Measurements from ENCODE around the gene TLCD5. TPM values are rescaled to one million over a fixed set of nuclear protein-coding genes. Genes with fewer than 3 reads are reported as not detected.
A peak's percentile ranks its signal among the peaks of the same experiment; 100 is the strongest.

The TLCD5 gene
- total and polyA plus RNA-seq, 4 donors = 2.0 to 10.8 (median 3.1) TPM

DNA sequence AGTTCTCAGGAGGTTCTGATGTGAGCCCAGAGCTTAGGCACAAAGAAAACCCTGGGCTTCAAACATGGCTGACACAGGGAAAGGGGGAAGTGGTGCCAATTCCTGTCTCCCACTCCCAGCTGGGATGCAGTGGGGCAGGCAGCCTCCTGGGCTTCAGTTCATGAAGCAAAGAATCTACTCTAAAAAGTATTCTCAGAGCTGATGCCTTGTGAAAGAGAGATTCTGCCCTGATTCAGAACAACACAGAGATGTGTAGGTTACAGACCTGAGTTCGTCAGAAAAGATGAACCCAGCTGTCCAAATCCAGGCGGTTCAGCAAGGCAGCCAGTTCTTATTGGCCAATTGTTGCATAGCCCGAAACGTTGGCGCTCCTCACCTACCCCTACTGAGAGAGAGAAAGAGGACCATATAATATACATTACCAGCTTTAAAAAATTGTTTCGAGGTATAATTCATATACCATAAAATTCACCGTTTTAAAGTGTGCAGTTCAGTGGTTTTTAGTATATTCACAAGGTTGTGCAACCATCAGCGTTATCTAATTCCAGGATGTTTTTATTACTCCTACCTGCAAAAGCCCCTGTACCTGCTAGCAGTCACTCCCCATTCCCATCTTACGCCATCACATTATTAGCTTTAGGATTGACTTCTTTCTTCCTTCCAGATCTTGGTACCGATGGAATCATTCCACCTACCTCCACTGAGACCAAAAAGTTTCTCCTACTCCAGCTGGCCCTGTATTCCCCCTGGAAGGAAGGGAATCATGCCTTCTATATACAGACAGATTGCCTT lies 7.2 kb upstream of the TLCD5 start:
- Histone ChIP-seq H3K9ac (ENCODE audit: insufficient read depth in 1 of 2, low read length in 2 of 2) (no peak overlapping the region), H3K27me3 (ENCODE audit: control insufficient read depth in 3 of 3, insufficient read depth in 3 of 3, low read length in 2 of 3) (peaks cover 0 to 4% (median 0%) of the 10 kb centered on the region in 3 donors), H3K4me3 (no peak overlapping the region), H3K36me3 (ENCODE audit: control insufficient read depth in 4 of 4, insufficient read depth in 4 of 4, low read length in 4 of 4) (no peaks in the 10 kb centered on the region), H3K4me1 (ENCODE audit: control insufficient read depth in 5 of 5, insufficient read depth in 5 of 5, low read length in 5 of 5) (peaks cover 0 to 20% (median 6%) of the 10 kb centered on the region in 5 donors), H3K9me3 (ENCODE audit: control insufficient read depth in 4 of 4, insufficient read depth in 3 of 4, low read length in 3 of 4) (no peaks in the 10 kb centered on the region), H3K27ac (ENCODE audit: low read depth in 1 of 2, low read length in 1 of 2) (peak overlapping the region in 1 of 2 donors; percentile 35)
- WGBS, 2 donors = 88 to 91% methylated on average over 10 of the region's 10 CpGs
- DNase-seq (no peak), ATAC-seq (ENCODE audit: insufficient read depth, low FRiP score) (no peak)
- TF ChIP-seq, protein P1, sequence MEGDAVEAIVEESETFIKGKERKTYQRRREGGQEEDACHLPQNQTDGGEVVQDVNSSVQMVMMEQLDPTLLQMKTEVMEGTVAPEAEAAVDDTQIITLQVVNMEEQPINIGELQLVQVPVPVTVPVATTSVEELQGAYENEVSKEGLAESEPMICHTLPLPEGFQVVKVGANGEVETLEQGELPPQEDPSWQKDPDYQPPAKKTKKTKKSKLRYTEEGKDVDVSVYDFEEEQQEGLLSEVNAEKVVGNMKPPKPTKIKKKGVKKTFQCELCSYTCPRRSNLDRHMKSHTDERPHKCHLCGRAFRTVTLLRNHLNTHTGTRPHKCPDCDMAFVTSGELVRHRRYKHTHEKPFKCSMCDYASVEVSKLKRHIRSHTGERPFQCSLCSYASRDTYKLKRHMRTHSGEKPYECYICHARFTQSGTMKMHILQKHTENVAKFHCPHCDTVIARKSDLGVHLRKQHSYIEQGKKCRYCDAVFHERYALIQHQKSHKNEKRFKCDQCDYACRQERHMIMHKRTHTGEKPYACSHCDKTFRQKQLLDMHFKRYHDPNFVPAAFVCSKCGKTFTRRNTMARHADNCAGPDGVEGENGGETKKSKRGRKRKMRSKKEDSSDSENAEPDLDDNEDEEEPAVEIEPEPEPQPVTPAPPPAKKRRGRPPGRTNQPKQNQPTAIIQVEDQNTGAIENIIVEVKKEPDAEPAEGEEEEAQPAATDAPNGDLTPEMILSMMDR (IDR thresholded peaks at IDR 0.05; ENCODE audit: control extremely low read depth, extremely low read depth) = no peak

DNA sequence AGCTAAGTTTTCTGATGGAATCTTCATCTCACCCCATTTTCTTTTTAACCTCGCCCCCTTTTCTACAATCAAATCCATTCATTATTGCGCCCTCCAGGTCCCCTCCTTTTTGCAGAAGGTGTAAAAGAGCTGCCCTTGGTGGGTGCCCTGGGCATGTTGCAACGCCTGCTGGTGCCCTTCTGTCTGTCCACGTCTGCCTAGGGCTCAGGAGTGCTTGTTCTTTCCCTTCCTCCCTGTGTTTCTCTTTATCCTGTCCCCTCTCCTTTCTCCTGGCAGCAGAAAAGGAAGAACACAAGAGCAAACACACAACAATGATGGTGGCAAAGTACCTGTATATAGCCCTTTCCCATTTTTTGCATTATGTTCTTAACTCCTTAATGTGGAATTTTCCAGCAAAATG lies 6.2 kb upstream of the TLCD5 start:
- 87 to 89% methylated on average over 4 of the region's 4 CpGs for WGBS, 2 donors
- H3K27me3 ChIP-seq (ENCODE audit: control insufficient read depth in 3 of 3, insufficient read depth in 3 of 3, low read length in 2 of 3) = peaks cover 0 to 6% (median 0%) of the 10 kb centered on the region in 3 donors
- TF ChIP-seq, protein P1 (IDR thresholded peaks at IDR 0.05; ENCODE audit: control extremely low read depth, extremely low read depth) = no peak

DNA sequence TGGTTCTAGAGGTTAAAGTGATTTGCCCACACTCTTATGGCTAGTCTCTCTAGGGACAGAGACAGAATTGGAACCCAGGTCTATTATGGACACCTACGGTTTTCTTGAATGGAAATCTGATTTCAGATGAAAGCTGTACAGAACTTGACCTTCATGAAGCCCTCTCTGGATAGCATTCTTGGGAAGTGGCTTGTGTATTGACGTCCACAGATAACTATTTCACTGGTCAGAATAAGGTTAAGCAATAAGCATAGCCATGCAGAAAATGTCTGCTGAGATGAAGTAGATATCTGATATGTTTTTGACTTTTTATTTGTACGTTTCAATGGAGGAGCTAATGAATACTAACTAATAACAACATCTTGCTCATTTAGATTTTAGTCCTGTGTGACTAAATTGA lies 1.1 kb downstream of the TLCD5 start:
- no peak for ATAC-seq (ENCODE audit: insufficient read depth, low FRiP score)
- 59% methylated on average over 3 of the region's 3 CpGs for WGBS, 2 donors

More for the DNA sequence above, 6.2 kb upstream of the TLCD5 start:
- DNase-seq = no peak
- Histone ChIP-seq H3K9me3 (ENCODE audit: control insufficient read depth in 4 of 4, insufficient read depth in 3 of 4, low read length in 3 of 4) (no peaks in the 10 kb centered on the region), H3K4me3 (no peak overlapping the region), H3K27ac (ENCODE audit: low read depth in 1 of 2, low read length in 1 of 2) (no peak overlapping the region), H3K4me1 (ENCODE audit: control insufficient read depth in 5 of 5, insufficient read depth in 5 of 5, low read length in 5 of 5) (peaks cover 0 to 20% (median 5%) of the 10 kb centered on the region in 5 donors), H3K36me3 (ENCODE audit: control insufficient read depth in 4 of 4, insufficient read depth in 4 of 4, low read length in 4 of 4) (no peaks in the 10 kb centered on the region), H3K9ac (ENCODE audit: insufficient read depth in 1 of 2, low read length in 2 of 2) (no peak overlapping the region)
- ATAC-seq (ENCODE audit: insufficient read depth, low FRiP score) = no peak

More for the DNA sequence above, 1.1 kb downstream of the TLCD5 start:
- TF ChIP-seq, protein P1 (IDR thresholded peaks at IDR 0.05; ENCODE audit: control extremely low read depth, extremely low read depth) = no peak
- Histone ChIP-seq H3K4me1 (ENCODE audit: control insufficient read depth in 5 of 5, insufficient read depth in 5 of 5, low read length in 5 of 5) (peaks cover 2 to 20% (median 9%) of the 10 kb centered on the region in 5 donors), H3K9ac (ENCODE audit: insufficient read depth in 1 of 2, low read length in 2 of 2) (peak overlapping the region in 1 of 2 donors; percentile 72), H3K27ac (ENCODE audit: low read depth in 1 of 2, low read length in 1 of 2) (peak overlapping the region in 1 of 2 donors; percentile 98), H3K27me3 (ENCODE audit: control insufficient read depth in 3 of 3, insufficient read depth in 3 of 3, low read length in 2 of 3) (peaks cover 0 to 6% (median 0%) of the 10 kb centered on the region in 3 donors), H3K9me3 (ENCODE audit: control insufficient read depth in 4 of 4, insufficient read depth in 3 of 4, low read length in 3 of 4) (no peaks in the 10 kb centered on the region), H3K36me3 (ENCODE audit: control insufficient read depth in 4 of 4, insufficient read depth in 4 of 4, low read length in 4 of 4) (peaks cover 2 to 10% (median 6%) of the 10 kb centered on the region in 4 donors), H3K4me3 (no peak overlapping the region)
- no peak for DNase-seq

Measured in lung (tissue), 12 donors.